Activated CD8-positive, alpha-beta T cell treated with anti-CD3 and anti-CD28 coated beads for 36 hours (primary cell): ENCODE measurements around the gene ZNF467. TPM values are rescaled to one million over a fixed set of nuclear protein-coding genes. Genes with fewer than 3 reads are reported as not detected.

Experiments
- ATAC-seq: fragments of 200-7000 bp; cut with Tn5 transposase; one replicate; pipeline ENCODE4 v1.10.0; 2021; ENCODE audit warnings: mild to moderate bottlenecking, moderate library complexity
- CTCF ChIA-PET: fragments of 350-600 bp; sonication (Branson Sonifier 250); formaldehyde crosslinking; loops from one replicate; lab custom pipeline; 2021; ENCODE audit warnings: antibody characterized with exemption; lab: Charles Lee
- POLR2A ChIA-PET: fragments of 350-600 bp; sonication (Branson Sonifier 250); formaldehyde crosslinking; loops from one replicate; lab custom pipeline; 2021; ENCODE audit warnings: antibody characterized with exemption; lab: Charles Lee
- DNase-seq: peaks from one replicate; pipeline ENCODE4 v3.0.0-alpha.2; 2020
- H3K27ac Mint-ChIP-seq: one replicate; pipeline ENCODE4 v1.8.0; 2021; ENCODE audit warnings: mild to moderate bottlenecking, mixed read lengths
- H3K27me3 Mint-ChIP-seq: one replicate; pipeline ENCODE4 v1.8.0; 2021; ENCODE audit warnings: mixed read lengths
- H3K36me3 Mint-ChIP-seq: one replicate; pipeline ENCODE4 v1.8.0; 2021; ENCODE audit warnings: low read depth, mixed read lengths
- H3K4me1 Mint-ChIP-seq: one replicate; pipeline ENCODE4 v1.8.0; 2021; ENCODE audit warnings: low read depth, mixed read lengths
- H3K4me3 Mint-ChIP-seq: one replicate; pipeline ENCODE4 v1.8.0; 2021; ENCODE audit warnings: mild to moderate bottlenecking, moderate library complexity, mixed read lengths
- H3K9me3 Mint-ChIP-seq: one replicate; pipeline ENCODE4 v1.8.0; 2021; ENCODE audit warnings: mixed read lengths
- intact Hi-C: fragments of 100-400 bp; cut with micrococcal nuclease; formaldehyde crosslinking; loops from one replicate; pipeline ENCODE4 v1.10.0; 2022
- total RNA-seq, 2 experiments: library from RNA; stranded (reverse); gene quantifications; one replicate each; pipeline ENCODE4 v1.2.3, GENCODE V29; 2021
- TF ChIP-seq, protein P1 (sequence below): fragments of 200-600 bp; IDR thresholded peaks from one replicate; pipeline ENCODE4 v1.8.0; 2022; ENCODE audit warnings: antibody characterized with exemption, mild to moderate bottlenecking

Gene ZNF467
- total RNA-seq, 2 experiments from 2014 or later, result 0.09 TPM; not detected in 1

DNA sequence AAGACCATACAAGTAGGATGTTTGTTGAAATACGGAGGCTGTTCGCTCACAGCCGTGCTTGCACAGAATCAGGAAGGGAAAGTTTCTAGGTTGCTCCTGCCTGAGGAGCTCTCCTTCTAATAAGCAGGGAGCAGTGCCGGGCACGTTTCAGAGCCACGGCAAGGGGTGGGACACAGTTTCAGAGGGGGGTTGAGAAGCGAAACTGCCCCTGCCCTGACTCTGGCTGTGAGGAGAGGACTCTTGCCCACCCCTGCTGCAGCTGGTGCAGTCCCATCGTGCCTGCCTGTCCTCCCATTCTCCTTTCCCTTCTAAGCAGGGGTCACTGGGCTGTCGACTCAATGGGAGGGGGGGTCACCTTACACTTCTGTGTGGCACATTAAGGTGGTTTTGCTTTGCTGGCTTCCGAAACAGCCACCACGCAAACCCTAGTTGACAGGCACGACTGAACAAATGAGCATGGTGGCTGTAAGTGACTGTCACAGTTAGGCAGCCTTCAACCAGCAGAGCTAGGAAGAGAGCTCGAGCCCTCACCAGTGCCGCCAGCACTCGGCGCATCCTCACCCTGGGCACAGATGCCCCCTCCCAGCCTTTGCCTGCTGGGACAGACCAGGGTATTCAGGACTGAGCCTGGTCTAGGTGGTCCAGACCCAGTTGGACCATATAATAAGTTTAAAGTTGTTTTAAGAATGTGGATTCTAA lies 37.5 kb downstream of the ZNF467 start:
- no peak overlapping the region for H3K27ac Mint-ChIP-seq
- intact Hi-C loops, result no loop called here
- POLR2A ChIA-PET, result interaction anchor here (1.1 kb wide), 1 partner anchor 40 kb away, joined by 3 read pairs; no protein-coding TSS in a partner anchor
- CTCF ChIA-PET, result no interaction called here
- ATAC-seq (no peak), DNase-seq (no peak)
- H3K27me3 Mint-ChIP-seq, result peaks cover 24% of the 10 kb centered on the region
- H3K36me3 Mint-ChIP-seq, result no peaks in the 10 kb centered on the region
- no peak overlapping the region for H3K4me3 Mint-ChIP-seq
- H3K9me3 Mint-ChIP-seq, result no peaks in the 10 kb centered on the region
- TF ChIP-seq, protein P1, sequence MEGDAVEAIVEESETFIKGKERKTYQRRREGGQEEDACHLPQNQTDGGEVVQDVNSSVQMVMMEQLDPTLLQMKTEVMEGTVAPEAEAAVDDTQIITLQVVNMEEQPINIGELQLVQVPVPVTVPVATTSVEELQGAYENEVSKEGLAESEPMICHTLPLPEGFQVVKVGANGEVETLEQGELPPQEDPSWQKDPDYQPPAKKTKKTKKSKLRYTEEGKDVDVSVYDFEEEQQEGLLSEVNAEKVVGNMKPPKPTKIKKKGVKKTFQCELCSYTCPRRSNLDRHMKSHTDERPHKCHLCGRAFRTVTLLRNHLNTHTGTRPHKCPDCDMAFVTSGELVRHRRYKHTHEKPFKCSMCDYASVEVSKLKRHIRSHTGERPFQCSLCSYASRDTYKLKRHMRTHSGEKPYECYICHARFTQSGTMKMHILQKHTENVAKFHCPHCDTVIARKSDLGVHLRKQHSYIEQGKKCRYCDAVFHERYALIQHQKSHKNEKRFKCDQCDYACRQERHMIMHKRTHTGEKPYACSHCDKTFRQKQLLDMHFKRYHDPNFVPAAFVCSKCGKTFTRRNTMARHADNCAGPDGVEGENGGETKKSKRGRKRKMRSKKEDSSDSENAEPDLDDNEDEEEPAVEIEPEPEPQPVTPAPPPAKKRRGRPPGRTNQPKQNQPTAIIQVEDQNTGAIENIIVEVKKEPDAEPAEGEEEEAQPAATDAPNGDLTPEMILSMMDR, result no peak
- H3K4me1 Mint-ChIP-seq, result no peaks in the 10 kb centered on the region

DNA sequence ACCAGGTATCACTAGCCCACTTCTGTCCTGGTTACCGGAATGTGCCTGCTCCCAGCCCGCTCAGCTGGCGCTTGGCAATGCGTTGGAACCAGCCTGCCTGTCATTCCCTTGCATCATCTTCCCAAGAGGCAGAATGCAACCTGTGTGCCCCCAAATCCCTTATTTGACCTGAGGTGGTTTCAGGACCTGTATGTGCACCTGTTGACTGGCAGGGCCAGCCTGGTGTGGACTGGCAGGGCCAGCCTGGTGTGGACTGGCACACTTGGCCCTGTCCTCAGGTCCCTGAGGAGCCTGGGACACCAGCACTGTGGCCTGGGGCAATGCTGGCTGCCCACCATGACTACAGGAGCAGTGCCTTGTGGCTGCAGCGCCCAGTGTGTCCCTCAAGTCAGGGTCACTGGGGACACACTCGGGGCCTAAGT lies 38.2 kb downstream of the ZNF467 start:
- no peaks in the 10 kb centered on the region for H3K36me3 Mint-ChIP-seq
- ChIA-PET POLR2A (no interaction called here), CTCF (no interaction called here)
- peaks cover 20% of the 10 kb centered on the region for H3K27me3 Mint-ChIP-seq
- DNase-seq (no peak), ATAC-seq (no peak)
- no peak overlapping the region for H3K4me3 Mint-ChIP-seq
- H3K9me3 Mint-ChIP-seq, result no peaks in the 10 kb centered on the region
- H3K27ac Mint-ChIP-seq, result no peak overlapping the region
- TF ChIP-seq, protein P1, result no peak
- intact Hi-C loops, result no loop called here
- H3K4me1 Mint-ChIP-seq, result no peaks in the 10 kb centered on the region

DNA sequence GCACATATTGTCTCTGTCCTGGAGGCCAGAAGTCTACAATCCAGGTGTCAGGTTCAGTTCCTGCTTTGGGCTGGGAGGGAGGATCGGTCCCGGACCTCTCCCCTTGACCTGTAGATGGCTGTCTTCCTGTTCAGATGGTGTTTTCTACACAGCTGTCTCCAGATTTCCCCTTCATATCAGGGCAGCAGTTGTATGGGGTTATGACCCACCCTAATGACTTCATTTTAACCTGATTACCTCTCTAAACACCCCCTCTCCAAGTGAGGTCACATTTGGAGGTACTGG lies 38.7 kb downstream of the ZNF467 start:
- ATAC-seq, result no peak
- no peak for DNase-seq
- ChIA-PET POLR2A (no interaction called here), CTCF (no interaction called here)
- H3K4me1 Mint-ChIP-seq, result no peaks in the 10 kb centered on the region
- no peaks in the 10 kb centered on the region for H3K9me3 Mint-ChIP-seq
- no peak overlapping the region for H3K4me3 Mint-ChIP-seq
- intact Hi-C loops, result no loop called here
- TF ChIP-seq, protein P1, result no peak
- H3K27me3 Mint-ChIP-seq, result peaks cover 18% of the 10 kb centered on the region
- no peak overlapping the region for H3K27ac Mint-ChIP-seq
- H3K36me3 Mint-ChIP-seq, result no peaks in the 10 kb centered on the region

DNA sequence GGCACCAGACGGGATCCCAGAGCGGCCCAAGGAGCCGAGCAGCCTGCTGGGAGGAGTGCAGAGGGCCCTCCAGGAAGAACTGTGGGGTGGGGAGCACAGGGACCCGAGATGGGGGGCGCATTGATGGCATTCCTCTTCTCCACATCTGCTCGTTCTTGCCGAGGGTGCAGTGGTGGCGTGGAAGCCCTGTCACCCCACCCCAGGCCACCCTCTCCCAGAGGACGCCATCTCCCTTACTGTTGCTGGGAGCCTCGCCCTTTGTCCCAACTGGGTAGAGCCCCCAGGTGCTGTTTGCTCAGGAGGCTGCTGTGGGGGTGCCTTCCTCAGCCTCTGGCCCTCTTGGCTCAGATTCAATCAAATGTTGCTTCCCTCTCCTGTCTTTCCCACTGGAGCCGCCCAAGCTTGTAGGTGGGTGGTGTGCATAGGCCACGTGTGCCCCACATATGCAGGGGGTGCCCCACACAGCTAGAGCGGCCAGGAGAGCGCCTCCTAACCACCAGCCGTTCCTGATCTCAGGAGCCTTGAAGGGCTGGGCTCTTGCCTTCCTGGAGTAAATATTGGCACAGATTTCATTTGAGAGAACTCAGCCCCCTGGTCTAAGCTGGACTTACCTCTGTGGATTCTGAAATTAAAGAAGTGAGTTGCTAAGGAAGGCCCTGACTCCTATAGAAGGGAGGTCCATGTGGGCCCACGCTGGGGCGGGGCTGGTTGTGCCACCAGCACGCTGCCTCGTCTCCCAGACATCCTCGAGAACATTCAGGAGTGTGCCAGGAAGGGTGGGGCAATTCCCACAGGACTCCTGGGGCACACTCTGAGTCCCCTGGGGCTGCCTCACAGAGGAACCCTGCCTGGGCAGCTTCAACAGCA lies 39.2 kb downstream of the ZNF467 start:
- Mint-ChIP-seq H3K4me1 (no peaks in the 10 kb centered on the region), H3K9me3 (no peaks in the 10 kb centered on the region), H3K36me3 (peaks cover 1% of the 10 kb centered on the region), H3K4me3 (no peak overlapping the region), H3K27ac (no peak overlapping the region), H3K27me3 (peaks cover 13% of the 10 kb centered on the region)
- ATAC-seq (no peak), DNase-seq (no peak)
- ChIA-PET CTCF (interaction anchor here (3.8 kb wide), 1 partner anchor 8 kb away, joined by 22 read pairs; no protein-coding TSS in a partner anchor), POLR2A (no interaction called here)
- TF ChIP-seq, protein P1, result no peak
- intact Hi-C loops, result no loop called here
